NCI-H2227 (cell line): ENCODE measurements around the gene CDC42BPG.
"Not testable (repeated sequence)": the region's sequence is repeated elsewhere in the genome, so short reads cannot be mapped to it uniquely, and the experiment has no call there.

Source experiments
- DNase-seq: peaks from one replicate; lab custom pipeline; 2025; ENCODE audit not compliant: unreplicated experiment; lab: John Stamatoyannopoulos, UW

Gene CDC42BPG

GRCh38 chr11:64851831-64852351 is 7.4 kb upstream of the CDC42BPG start:
- no peak for DNase-seq

- no peak for DNase-seq
These were observed 6.6 kb upstream of the CDC42BPG start for GRCh38 chr11:64850979-64851567.

GRCh38 chr11:64849598-64850356 is 5.3 kb upstream of the CDC42BPG start:
- DNase-seq, result no peak

GRCh38 chr11:64848826-64849597 is 4.6 kb upstream of the CDC42BPG start:
- no peak for DNase-seq

- no peak for DNase-seq
These were observed 3.9 kb upstream of the CDC42BPG start for GRCh38 chr11:64848214-64848825.

GRCh38 chr11:64846998-64847666 is 2.7 kb upstream of the CDC42BPG start:
- DNase-seq, result peak; percentile 96

GRCh38 chr11:64845776-64846129 is 1.3 kb upstream of the CDC42BPG start:
- DNase-seq, result not testable (repeated sequence)

- no peak for DNase-seq
These were observed 799 bp upstream of the CDC42BPG start for GRCh38 chr11:64845129-64845775.

GRCh38 chr11:64843686-64844329 is 645 bp downstream of the CDC42BPG start:
- no peak for DNase-seq

GRCh38 chr11:64842851-64843685 is 1.4 kb downstream of the CDC42BPG start:
- no peak for DNase-seq

GRCh38 chr11:64842366-64842759 is 2.1 kb downstream of the CDC42BPG start:
- no peak for DNase-seq

- DNase-seq, result no peak
These were observed 2.7 kb downstream of the CDC42BPG start for GRCh38 chr11:64841592-64842365.

GRCh38 chr11:64839887-64840782 is 4.3 kb downstream of the CDC42BPG start:
- DNase-seq, result no peak

- no peak for DNase-seq
These were observed 5.1 kb downstream of the CDC42BPG start for GRCh38 chr11:64839335-64839734.

- no peak for DNase-seq
These were observed 5.7 kb downstream of the CDC42BPG start for GRCh38 chr11:64838600-64839334.

- DNase-seq, result no peak
These were observed 6.5 kb downstream of the CDC42BPG start for GRCh38 chr11:64837887-64838351.
